ENCODE measurements around the gene FLNB. TPM values are rescaled to one million over a fixed set of nuclear protein-coding genes. Genes with fewer than 3 reads are reported as not detected.

Gene FLNB
- total and polyA plus RNA-seq, 2 of the 13 experiments (the other 11 are each of a cell fraction or from before 2014, with no cell fraction given): 106 to 130 TPM

DNA sequence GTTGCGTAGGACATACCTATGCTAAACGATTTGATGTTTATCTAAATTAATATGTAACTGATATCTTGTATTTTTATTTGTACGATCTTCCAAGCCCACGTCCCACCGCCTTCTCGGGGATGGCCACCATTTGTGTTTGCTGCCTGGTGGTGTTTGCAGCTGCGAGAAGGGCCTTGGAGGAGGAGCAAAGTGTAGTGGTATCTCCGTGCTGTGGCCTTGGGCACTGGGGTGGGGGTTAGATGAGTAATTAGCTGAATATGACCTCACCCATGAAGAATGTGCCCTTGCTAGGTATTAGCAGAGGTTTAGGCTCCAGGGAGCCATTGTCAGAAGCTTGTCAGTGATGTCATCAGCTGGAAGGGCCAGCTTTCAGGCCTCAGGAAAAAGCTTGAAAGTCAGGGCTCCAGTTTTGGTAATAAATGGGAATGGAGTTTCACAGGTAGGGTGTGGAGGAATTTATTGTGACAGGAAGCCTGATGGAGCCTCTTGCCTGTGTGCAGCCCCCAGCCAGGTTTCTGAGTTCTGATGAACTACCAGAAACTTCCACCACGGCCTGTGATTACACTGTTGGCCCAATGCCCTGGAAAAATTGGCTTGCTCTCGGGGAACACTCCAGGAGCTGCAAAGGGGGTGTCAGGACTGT, 41.0 kb downstream of the FLNB start (continued):
- TF ChIP-seq, protein P1, sequence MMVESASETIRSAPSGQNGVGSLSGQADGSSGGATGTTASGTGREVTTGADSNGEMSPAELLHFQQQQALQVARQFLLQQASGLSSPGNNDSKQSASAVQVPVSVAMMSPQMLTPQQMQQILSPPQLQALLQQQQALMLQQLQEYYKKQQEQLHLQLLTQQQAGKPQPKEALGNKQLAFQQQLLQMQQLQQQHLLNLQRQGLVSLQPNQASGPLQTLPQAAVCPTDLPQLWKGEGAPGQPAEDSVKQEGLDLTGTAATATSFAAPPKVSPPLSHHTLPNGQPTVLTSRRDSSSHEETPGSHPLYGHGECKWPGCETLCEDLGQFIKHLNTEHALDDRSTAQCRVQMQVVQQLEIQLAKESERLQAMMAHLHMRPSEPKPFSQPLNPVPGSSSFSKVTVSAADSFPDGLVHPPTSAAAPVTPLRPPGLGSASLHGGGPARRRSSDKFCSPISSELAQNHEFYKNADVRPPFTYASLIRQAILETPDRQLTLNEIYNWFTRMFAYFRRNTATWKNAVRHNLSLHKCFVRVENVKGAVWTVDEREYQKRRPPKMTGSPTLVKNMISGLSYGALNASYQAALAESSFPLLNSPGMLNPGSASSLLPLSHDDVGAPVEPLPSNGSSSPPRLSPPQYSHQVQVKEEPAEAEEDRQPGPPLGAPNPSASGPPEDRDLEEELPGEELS (CRISPR knock-in tag; IDR thresholded peaks at IDR 0.05): peak; percentile 96
- TF ChIP-seq NPAS2 (CRISPR knock-in tag; IDR thresholded peaks at IDR 0.05; ENCODE audit: borderline replicate concordance) (no peak), MAFG (CRISPR knock-in tag; IDR thresholded peaks at IDR 0.05) (no peak), NCOA2 (CRISPR knock-in tag; IDR thresholded peaks at IDR 0.05) (peak; percentile 91), ZFP36L1 (CRISPR knock-in tag; IDR thresholded peaks at IDR 0.05) (0 out of 2 replicates have a peak, but pooled peaks have one; percentile 30), ZC3H4 (CRISPR knock-in tag; IDR thresholded peaks at IDR 0.05; ENCODE audit: borderline replicate concordance) (no peak), PAF1 (CRISPR knock-in tag; IDR thresholded peaks at IDR 0.05) (0 out of 2 replicates have a peak, but pooled peaks have one; percentile 52), HDAC1 (CRISPR knock-in tag; IDR thresholded peaks at IDR 0.05) (peak; percentile 44; the same call in 1 of the 2 replicates), ZNF331 (CRISPR knock-in tag; IDR thresholded peaks at IDR 0.05) (peak; percentile 87), CBX2 (IDR thresholded peaks at IDR 0.05; ENCODE audit: low read depth, low read length) (no peak), CBX2 (CRISPR knock-in tag; IDR thresholded peaks at IDR 0.05; ENCODE audit: low read depth) (no peak), ZNF333 (CRISPR knock-in tag; IDR thresholded peaks at IDR 0.05; ENCODE audit: borderline replicate concordance) (no peak), KLF15 (CRISPR knock-in tag; IDR thresholded peaks at IDR 0.05; ENCODE audit: borderline replicate concordance) (no peak), ZNF781 (CRISPR knock-in tag; IDR thresholded peaks at IDR 0.05; ENCODE audit: borderline replicate concordance, not compliant biosample characterization) (no peak), JUND (CRISPR knock-in tag; IDR thresholded peaks at IDR 0.05) (peak; percentile 100)
- TF ChIP-seq, protein P2, sequence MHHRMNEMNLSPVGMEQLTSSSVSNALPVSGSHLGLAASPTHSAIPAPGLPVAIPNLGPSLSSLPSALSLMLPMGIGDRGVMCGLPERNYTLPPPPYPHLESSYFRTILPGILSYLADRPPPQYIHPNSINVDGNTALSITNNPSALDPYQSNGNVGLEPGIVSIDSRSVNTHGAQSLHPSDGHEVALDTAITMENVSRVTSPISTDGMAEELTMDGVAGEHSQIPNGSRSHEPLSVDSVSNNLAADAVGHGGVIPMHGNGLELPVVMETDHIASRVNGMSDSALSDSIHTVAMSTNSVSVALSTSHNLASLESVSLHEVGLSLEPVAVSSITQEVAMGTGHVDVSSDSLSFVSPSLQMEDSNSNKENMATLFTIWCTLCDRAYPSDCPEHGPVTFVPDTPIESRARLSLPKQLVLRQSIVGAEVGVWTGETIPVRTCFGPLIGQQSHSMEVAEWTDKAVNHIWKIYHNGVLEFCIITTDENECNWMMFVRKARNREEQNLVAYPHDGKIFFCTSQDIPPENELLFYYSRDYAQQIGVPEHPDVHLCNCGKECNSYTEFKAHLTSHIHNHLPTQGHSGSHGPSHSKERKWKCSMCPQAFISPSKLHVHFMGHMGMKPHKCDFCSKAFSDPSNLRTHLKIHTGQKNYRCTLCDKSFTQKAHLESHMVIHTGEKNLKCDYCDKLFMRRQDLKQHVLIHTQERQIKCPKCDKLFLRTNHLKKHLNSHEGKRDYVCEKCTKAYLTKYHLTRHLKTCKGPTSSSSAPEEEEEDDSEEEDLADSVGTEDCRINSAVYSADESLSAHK (CRISPR knock-in tag; IDR thresholded peaks at IDR 0.05; ENCODE audit: borderline replicate concordance): no peak
- TF ChIP-seq, protein P3, sequence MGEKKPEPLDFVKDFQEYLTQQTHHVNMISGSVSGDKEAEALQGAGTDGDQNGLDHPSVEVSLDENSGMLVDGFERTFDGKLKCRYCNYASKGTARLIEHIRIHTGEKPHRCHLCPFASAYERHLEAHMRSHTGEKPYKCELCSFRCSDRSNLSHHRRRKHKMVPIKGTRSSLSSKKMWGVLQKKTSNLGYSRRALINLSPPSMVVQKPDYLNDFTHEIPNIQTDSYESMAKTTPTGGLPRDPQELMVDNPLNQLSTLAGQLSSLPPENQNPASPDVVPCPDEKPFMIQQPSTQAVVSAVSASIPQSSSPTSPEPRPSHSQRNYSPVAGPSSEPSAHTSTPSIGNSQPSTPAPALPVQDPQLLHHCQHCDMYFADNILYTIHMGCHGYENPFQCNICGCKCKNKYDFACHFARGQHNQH (CRISPR knock-in tag; IDR thresholded peaks at IDR 0.05): peak; percentile 87
- TF ChIP-seq, protein P4, sequence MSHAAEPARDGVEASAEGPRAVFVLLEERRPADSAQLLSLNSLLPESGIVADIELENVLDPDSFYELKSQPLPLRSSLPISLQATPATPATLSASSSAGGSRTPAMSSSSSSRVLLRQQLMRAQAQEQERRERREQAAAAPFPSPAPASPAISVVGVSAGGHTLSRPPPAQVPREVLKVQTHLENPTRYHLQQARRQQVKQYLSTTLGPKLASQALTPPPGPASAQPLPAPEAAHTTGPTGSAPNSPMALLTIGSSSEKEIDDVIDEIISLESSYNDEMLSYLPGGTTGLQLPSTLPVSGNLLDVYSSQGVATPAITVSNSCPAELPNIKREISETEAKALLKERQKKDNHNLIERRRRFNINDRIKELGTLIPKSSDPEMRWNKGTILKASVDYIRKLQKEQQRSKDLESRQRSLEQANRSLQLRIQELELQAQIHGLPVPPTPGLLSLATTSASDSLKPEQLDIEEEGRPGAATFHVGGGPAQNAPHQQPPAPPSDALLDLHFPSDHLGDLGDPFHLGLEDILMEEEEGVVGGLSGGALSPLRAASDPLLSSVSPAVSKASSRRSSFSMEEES (CRISPR knock-in tag; IDR thresholded peaks at IDR 0.05): peak; percentile 25; the same call in 1 of the 2 replicates
- TF ChIP-seq, protein P5, sequence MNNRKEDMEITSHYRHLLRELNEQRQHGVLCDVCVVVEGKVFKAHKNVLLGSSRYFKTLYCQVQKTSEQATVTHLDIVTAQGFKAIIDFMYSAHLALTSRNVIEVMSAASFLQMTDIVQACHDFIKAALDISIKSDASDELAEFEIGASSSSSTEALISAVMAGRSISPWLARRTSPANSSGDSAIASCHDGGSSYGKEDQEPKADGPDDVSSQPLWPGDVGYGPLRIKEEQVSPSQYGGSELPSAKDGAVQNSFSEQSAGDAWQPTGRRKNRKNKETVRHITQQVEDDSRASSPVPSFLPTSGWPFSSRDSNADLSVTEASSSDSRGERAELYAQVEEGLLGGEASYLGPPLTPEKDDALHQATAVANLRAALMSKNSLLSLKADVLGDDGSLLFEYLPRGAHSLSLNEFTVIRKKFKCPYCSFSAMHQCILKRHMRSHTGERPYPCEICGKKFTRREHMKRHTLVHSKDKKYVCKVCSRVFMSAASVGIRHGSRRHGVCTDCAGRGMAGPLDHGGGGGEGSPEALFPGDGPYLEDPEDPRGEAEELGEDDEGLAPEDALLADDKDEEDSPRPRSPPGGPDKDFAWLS (CRISPR knock-in tag; IDR thresholded peaks at IDR 0.05; ENCODE audit: borderline replicate concordance): no peak
